ENCODE measurements around the gene ZBTB20. TPM values are rescaled to one million over a fixed set of nuclear protein-coding genes. Genes with fewer than 3 reads are reported as not detected.
"Not testable (repeated sequence)": the region's sequence is repeated elsewhere in the genome, so short reads cannot be mapped to it uniquely, and the experiment has no call there.

ZBTB20 gene
- 1.6 TPM for polyA plus RNA-seq (2013, experiment 1 of 4)
- 1.9 TPM for polyA plus RNA-seq (2013, experiment 2 of 4)
- 2.1 TPM for polyA plus RNA-seq (2013, experiment 3 of 4)
- polyA plus RNA-seq (2013, experiment 4 of 4): 1.6 TPM

- Histone ChIP-seq H3K4me1 (ENCODE audit: control insufficient read depth, insufficient read depth, low read length) (peaks cover 7% of the 10 kb centered on the region), H3K4me3 (ENCODE audit: insufficient read depth, low read depth, low read length) (peak within 1 kb of the TSS; percentile 84), H3K27ac (ENCODE audit: insufficient read depth, low read depth, low read length, poor library complexity, severe bottlenecking) (peak within 1 kb of the TSS; percentile 94), H3K36me3 (ENCODE audit: control insufficient read depth, insufficient read depth, low read length) (no peaks in the 10 kb centered on the region), H3K9me3 (ENCODE audit: control insufficient read depth, low read length) (no peaks in the 10 kb centered on the region), H3K27me3 (ENCODE audit: control insufficient read depth, insufficient read depth, low read length, poor library complexity, severe bottlenecking) (no peaks in the 10 kb centered on the region)
- 0 to 1% methylated on average over 66 to 68 of the region's 72 CpGs for WGBS, 2 experiments
These were observed at the start of gene ZBTB20 for GRCh38 chr3:115146418-115147328. Gene ZBTB20, minus strand, starts transcription at chr3:115147288.

DNA sequence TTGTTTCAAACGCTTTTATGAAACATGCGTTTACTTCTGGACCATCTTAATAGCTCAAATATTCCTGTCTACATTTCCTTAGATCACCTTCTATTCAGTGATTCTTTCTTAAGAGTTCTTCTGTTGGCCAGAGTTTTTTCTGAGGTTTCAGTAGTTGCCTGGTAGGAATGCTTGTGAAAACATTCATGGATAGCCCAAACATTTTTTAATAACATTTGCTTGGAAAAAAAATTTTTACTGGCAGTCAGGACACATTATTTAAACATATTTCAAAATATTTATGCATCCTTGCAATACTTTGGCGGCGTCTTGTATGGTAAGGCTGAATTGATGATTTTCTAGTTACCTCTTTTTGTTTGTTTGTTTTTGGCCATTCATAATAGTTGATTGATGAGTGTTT, 47.4 kb upstream of the ZBTB20 start:
- H3K36me3 ChIP-seq (ENCODE audit: control insufficient read depth, insufficient read depth, low read length): no peaks in the 10 kb centered on the region
- H3K4me1 ChIP-seq (ENCODE audit: control insufficient read depth, insufficient read depth, low read length): no peaks in the 10 kb centered on the region
- H3K27ac ChIP-seq (ENCODE audit: insufficient read depth, low read depth, low read length, poor library complexity, severe bottlenecking): no peak overlapping the region
- H3K9me3 ChIP-seq (ENCODE audit: control insufficient read depth, low read length): no peaks in the 10 kb centered on the region
- H3K27me3 ChIP-seq (ENCODE audit: control insufficient read depth, insufficient read depth, low read length, poor library complexity, severe bottlenecking): no peaks in the 10 kb centered on the region
- WGBS, 2 experiments: 87 to 98% methylated on average over 2 to 4 of the region's 4 CpGs
- no peak overlapping the region for H3K4me3 ChIP-seq (ENCODE audit: insufficient read depth, low read depth, low read length)

DNA sequence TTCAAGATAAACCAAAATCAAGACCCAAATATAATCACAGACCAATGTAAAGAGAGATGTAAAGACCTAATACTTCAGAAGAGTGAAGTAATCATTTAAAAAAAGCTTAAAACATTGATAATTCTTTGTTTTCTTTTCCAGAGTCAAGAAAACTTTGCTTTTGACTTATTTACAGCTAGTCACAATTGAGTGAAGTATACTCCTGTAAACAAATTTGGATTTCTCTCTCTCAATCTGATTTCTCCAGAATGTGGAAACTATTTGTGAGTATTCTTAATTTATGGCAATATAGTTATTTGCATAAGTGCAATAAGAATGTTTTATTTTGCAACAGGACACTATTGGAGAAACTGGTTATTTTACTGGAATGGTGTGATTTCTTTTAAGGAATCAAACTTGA, 43.7 kb upstream of the ZBTB20 start:
- Histone ChIP-seq H3K9me3 (ENCODE audit: control insufficient read depth, low read length) (no peaks in the 10 kb centered on the region), H3K27ac (ENCODE audit: insufficient read depth, low read depth, low read length, poor library complexity, severe bottlenecking) (no peak overlapping the region), H3K4me1 (ENCODE audit: control insufficient read depth, insufficient read depth, low read length) (no peaks in the 10 kb centered on the region), H3K27me3 (ENCODE audit: control insufficient read depth, insufficient read depth, low read length, poor library complexity, severe bottlenecking) (no peaks in the 10 kb centered on the region), H3K36me3 (ENCODE audit: control insufficient read depth, insufficient read depth, low read length) (no peaks in the 10 kb centered on the region), H3K4me3 (ENCODE audit: insufficient read depth, low read depth, low read length) (no peak overlapping the region)

DNA sequence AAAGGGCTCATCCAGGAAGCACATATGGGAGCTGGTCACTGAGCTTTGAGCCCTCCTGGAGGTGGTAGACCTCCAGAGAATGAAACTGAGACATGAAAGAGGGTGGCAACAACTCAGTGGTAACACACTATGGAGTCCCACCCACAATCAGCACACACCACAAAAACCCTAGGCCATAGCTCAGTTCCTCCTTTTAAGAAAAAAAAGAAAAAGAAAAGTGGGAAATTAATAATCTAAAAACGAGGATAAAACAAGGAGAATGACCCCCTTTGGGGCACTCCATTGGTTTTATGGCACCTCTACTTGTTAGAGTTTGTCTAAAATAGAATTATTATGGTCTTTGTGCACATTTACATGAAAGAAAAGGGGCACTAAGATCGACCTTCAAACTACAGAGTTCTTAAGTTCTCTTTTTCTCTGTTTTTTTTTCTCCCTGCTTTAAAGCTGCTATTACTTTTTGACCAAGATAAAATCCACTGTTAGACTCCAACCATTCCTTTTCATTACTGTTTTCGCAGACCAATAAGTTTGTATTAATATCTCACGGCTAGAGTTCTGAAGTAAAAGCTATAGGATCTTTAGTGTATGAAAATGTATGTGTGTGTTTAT, 40.2 kb upstream of the ZBTB20 start:
- H3K4me3 ChIP-seq (ENCODE audit: insufficient read depth, low read depth, low read length): no peak overlapping the region
- H3K27me3 ChIP-seq (ENCODE audit: control insufficient read depth, insufficient read depth, low read length, poor library complexity, severe bottlenecking): no peaks in the 10 kb centered on the region
- H3K36me3 ChIP-seq (ENCODE audit: control insufficient read depth, insufficient read depth, low read length): no peaks in the 10 kb centered on the region
- WGBS, 2 experiments: 92% methylated on average over 4 of the region's 4 CpGs
- H3K4me1 ChIP-seq (ENCODE audit: control insufficient read depth, insufficient read depth, low read length): no peaks in the 10 kb centered on the region
- H3K9me3 ChIP-seq (ENCODE audit: control insufficient read depth, low read length): no peaks in the 10 kb centered on the region
- H3K27ac ChIP-seq (ENCODE audit: insufficient read depth, low read depth, low read length, poor library complexity, severe bottlenecking): no peak overlapping the region

DNA sequence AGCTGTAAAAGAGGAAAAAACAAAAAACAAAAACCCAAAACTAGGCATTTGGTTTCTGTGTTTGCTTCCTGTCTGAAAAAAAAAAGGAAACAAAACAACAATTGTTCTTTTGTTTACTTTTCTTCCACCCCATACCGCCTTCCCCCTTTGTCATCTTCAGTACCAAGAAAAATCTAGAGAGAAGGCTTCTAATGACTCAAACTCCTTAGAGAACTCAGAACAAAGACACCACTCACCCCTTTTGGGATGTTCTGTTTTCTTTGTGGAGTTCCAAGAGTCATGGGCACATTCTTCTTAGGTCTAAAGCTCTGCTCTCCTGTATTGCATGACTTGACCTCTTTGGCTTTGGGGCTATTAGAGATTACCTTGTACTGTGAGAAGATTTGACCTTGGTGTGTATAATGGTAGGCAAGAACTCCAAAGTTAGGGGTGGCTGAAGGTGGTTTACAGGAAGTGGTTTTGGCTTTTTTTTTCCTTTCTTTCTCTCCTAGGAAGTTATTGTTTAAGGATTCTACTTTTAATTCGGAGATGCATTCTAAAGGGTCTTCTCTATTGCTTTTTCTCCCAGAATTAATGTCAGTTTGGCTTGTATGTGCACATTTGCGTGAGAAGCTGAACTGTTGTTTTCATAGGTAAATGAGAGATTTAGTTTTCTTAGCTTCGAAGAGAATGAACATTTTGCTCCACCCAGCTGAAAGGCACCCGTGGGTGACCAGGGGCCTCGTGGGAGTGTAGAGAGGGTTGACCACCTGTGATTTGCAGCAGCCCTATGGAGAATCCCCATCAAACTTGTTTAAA, 39.5 kb upstream of the ZBTB20 start:
- Histone ChIP-seq H3K4me3 (ENCODE audit: insufficient read depth, low read depth, low read length) (no peak overlapping the region), H3K9me3 (ENCODE audit: control insufficient read depth, low read length) (no peaks in the 10 kb centered on the region), H3K27ac (ENCODE audit: insufficient read depth, low read depth, low read length, poor library complexity, severe bottlenecking) (no peak overlapping the region), H3K4me1 (ENCODE audit: control insufficient read depth, insufficient read depth, low read length) (no peaks in the 10 kb centered on the region), H3K36me3 (ENCODE audit: control insufficient read depth, insufficient read depth, low read length) (no peaks in the 10 kb centered on the region), H3K27me3 (ENCODE audit: control insufficient read depth, insufficient read depth, low read length, poor library complexity, severe bottlenecking) (no peaks in the 10 kb centered on the region)
- 93 to 94% methylated on average over 6 of the region's 6 CpGs for WGBS, 2 experiments

DNA sequence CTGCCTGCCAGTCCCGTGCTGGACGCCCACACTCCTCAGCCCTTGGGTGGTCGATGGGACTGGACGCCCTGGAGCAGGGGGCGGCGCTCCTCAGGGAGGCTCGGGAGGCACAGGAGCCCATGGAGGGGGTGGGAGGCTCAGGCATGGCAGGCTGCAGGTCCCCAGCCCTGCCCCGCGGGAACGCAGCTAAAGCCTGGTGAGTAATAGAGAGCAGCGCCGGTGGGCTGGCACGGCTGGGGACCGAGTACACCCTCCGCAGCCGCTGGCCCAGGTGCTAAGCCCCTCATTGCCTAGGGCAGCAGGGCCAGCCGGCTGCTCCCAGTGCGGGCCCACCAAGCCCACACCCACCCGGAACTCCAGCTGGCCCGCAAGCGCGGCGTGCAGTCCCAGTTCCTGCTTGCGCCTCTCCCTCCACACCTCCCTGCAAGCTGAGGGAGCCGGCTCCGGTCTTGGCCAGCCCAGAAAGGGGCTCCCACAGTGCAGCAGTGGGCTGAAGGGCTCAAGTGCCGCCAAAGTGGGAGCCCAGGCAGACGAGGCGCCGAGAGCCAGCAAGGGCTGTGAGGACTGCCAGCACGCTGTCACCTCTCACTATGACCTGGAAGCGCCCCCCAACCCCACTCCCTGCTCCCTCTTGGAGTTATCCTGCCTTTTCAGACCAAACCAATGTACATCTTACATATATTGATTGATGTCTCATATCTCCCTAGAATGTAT, 37.9 kb upstream of the ZBTB20 start:
- 95 to 96% methylated on average over 32 of the region's 32 CpGs for WGBS, 2 experiments
- H3K36me3 ChIP-seq (ENCODE audit: control insufficient read depth, insufficient read depth, low read length); H3K27ac ChIP-seq (ENCODE audit: insufficient read depth, low read depth, low read length, poor library complexity, severe bottlenecking); H3K4me3 ChIP-seq (ENCODE audit: insufficient read depth, low read depth, low read length); H3K27me3 ChIP-seq (ENCODE audit: control insufficient read depth, insufficient read depth, low read length, poor library complexity, severe bottlenecking); H3K4me1 ChIP-seq (ENCODE audit: control insufficient read depth, insufficient read depth, low read length); H3K9me3 ChIP-seq (ENCODE audit: control insufficient read depth, low read length): not testable (repeated sequence)

DNA sequence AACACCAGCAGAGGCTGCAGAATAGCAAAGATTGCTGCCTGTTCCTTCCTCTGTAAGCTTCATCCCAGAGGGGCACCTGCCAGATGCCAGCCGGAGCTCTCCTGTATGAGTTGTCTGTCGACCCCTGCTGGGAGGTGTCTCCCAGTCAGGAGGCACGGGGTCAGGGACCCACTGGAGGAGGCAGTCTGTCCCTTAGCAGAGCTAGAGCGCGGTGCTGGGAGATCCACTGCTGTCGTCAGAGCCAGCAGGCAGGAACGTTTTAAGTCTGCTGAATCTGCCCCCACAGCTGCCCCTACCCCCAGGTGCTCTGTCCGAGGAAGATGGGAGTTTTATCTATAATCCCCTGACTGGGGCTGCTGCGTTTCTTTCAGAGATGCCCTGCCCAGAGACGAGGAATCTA, 31.8 kb upstream of the ZBTB20 start:
- H3K27me3 ChIP-seq (ENCODE audit: control insufficient read depth, insufficient read depth, low read length, poor library complexity, severe bottlenecking); H3K36me3 ChIP-seq (ENCODE audit: control insufficient read depth, insufficient read depth, low read length); H3K9me3 ChIP-seq (ENCODE audit: control insufficient read depth, low read length); H3K4me1 ChIP-seq (ENCODE audit: control insufficient read depth, insufficient read depth, low read length); H3K27ac ChIP-seq (ENCODE audit: insufficient read depth, low read depth, low read length, poor library complexity, severe bottlenecking); H3K4me3 ChIP-seq (ENCODE audit: insufficient read depth, low read depth, low read length): not testable (repeated sequence)
- WGBS, 2 experiments: 90% methylated on average over 10 of the region's 10 CpGs

GRCh38 chr3:115169808-115170207, 22.7 kb upstream of the ZBTB20 start:
- WGBS, 2 experiments: 100% methylated on average over 1 of the region's 2 CpGs; no CpG with 5 or more reads in 1 of the 2 experiments
- Histone ChIP-seq H3K27ac (ENCODE audit: insufficient read depth, low read depth, low read length, poor library complexity, severe bottlenecking) (no peak overlapping the region), H3K27me3 (ENCODE audit: control insufficient read depth, insufficient read depth, low read length, poor library complexity, severe bottlenecking) (no peaks in the 10 kb centered on the region), H3K9me3 (ENCODE audit: control insufficient read depth, low read length) (no peaks in the 10 kb centered on the region), H3K36me3 (ENCODE audit: control insufficient read depth, insufficient read depth, low read length) (no peaks in the 10 kb centered on the region), H3K4me3 (ENCODE audit: insufficient read depth, low read depth, low read length) (no peak overlapping the region), H3K4me1 (ENCODE audit: control insufficient read depth, insufficient read depth, low read length) (no peaks in the 10 kb centered on the region)

- Histone ChIP-seq H3K36me3 (ENCODE audit: control insufficient read depth, insufficient read depth, low read length) (no peaks in the 10 kb centered on the region), H3K4me1 (ENCODE audit: control insufficient read depth, insufficient read depth, low read length) (no peaks in the 10 kb centered on the region), H3K27ac (ENCODE audit: insufficient read depth, low read depth, low read length, poor library complexity, severe bottlenecking) (no peak overlapping the region), H3K9me3 (ENCODE audit: control insufficient read depth, low read length) (no peaks in the 10 kb centered on the region), H3K4me3 (ENCODE audit: insufficient read depth, low read depth, low read length) (no peak overlapping the region), H3K27me3 (ENCODE audit: control insufficient read depth, insufficient read depth, low read length, poor library complexity, severe bottlenecking) (no peaks in the 10 kb centered on the region)
- WGBS, 2 experiments: 87 to 96% methylated on average over 2 to 3 of the region's 3 CpGs
These were observed 18.6 kb upstream of the ZBTB20 start for GRCh38 chr3:115165701-115166100.
